ENCODE results near the gene MAGEB16. TPM values are rescaled to one million over a fixed set of nuclear protein-coding genes. Genes with fewer than 3 reads are reported as not detected.

Gene MAGEB16
- not detected for total RNA-seq

DNA sequence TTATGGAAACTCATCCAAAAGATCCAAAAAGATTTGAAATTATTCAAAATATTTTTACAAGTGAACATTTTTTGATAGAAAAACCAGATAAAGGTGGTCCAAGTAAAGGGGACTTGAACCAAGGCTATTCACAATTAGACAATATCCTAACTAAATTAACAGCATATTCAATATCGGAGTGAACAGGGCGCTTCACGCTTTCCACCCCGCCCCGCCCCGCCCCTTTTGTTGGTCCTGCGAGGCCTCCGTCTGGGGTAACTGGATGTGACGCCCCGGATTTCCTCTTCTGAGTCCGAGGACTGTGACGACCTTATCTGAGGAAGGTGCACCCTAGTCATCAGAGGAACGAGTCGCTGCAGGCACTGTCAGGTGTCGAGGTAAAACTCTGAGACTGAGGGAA, at the start of gene MAGEB16:
Gene MAGEB16, plus strand, starts transcription at position 301 of the 400 bp plus-strand sequence. CDS start 3,855 bp downstream, outside the sequence.
- H3K4me3 ChIP-seq: no peak within 1 kb of the TSS
- TF ChIP-seq POLR2AphosphoS5 (IDR thresholded peaks at IDR 0.05) (no peak), POLR2A (IDR thresholded peaks at IDR 0.05) (no peak), EP300 (IDR thresholded peaks at IDR 0.05) (no peak)
- TF ChIP-seq, protein P1, sequence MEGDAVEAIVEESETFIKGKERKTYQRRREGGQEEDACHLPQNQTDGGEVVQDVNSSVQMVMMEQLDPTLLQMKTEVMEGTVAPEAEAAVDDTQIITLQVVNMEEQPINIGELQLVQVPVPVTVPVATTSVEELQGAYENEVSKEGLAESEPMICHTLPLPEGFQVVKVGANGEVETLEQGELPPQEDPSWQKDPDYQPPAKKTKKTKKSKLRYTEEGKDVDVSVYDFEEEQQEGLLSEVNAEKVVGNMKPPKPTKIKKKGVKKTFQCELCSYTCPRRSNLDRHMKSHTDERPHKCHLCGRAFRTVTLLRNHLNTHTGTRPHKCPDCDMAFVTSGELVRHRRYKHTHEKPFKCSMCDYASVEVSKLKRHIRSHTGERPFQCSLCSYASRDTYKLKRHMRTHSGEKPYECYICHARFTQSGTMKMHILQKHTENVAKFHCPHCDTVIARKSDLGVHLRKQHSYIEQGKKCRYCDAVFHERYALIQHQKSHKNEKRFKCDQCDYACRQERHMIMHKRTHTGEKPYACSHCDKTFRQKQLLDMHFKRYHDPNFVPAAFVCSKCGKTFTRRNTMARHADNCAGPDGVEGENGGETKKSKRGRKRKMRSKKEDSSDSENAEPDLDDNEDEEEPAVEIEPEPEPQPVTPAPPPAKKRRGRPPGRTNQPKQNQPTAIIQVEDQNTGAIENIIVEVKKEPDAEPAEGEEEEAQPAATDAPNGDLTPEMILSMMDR (IDR thresholded peaks at IDR 0.05): no peak
- WGBS, 2 donors (ENCODE audit: low coverage in 1 of 2): 100% methylated on average over 6 of the region's 15 CpGs; no CpG with 5 or more reads in 1 of the 2 donors

DNA sequence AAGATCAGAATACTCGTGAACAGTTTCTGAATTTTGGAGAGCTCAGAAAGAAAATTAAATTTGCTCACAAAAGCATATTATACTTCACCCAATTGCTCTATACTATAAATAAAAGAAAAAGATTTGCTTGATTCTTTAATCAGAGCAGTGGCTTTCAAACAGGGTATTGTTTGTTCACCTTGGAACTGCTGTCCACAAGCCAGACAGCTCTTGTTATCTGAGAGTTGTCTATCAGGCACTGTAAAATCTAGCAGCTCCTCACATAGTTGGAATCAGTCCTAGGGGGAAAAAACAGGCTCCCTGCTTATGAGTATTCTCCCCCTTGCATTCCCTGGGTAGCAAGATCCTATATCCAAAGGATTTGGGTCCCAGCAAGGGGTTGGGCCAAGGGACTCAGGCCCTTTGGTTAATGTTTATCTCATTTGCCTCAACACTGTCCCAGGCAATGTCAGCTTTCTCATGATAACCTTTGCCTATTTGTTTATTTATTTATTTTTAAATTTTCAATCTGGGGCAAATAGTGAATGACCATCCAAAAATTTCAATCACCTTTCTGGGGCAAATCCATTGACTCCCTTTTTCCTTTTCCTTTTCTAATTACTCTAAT, 24.1 kb upstream of the MAGEB16 start:
- TF ChIP-seq POLR2AphosphoS5 (IDR thresholded peaks at IDR 0.05) (no peak), POLR2A (IDR thresholded peaks at IDR 0.05) (no peak), EP300 (IDR thresholded peaks at IDR 0.05) (no peak)
- TF ChIP-seq, protein P1 (IDR thresholded peaks at IDR 0.05): no peak
- Histone ChIP-seq H3K27ac (no peak overlapping the region), H3K4me1 (no peaks in the 10 kb centered on the region), H3K27me3 (no peaks in the 10 kb centered on the region), H3K36me3 (no peaks in the 10 kb centered on the region), H3K9me3 (no peaks in the 10 kb centered on the region), H3K4me3 (no peak overlapping the region)
- 33 to 83% methylated on average over 1 of the region's 1 CpG for WGBS, 2 donors (ENCODE audit: low coverage in 1 of 2)
- ATAC-seq: no peak

More for the DNA sequence above, at the start of gene MAGEB16:
- Histone ChIP-seq H3K36me3 (no peaks in the 10 kb centered on the region), H3K9me3 (no peaks in the 10 kb centered on the region), H3K27me3 (no peaks in the 10 kb centered on the region), H3K27ac (no peak within 1 kb of the TSS), H3K4me1 (no peaks in the 10 kb centered on the region)
- no peak for ATAC-seq

DNA sequence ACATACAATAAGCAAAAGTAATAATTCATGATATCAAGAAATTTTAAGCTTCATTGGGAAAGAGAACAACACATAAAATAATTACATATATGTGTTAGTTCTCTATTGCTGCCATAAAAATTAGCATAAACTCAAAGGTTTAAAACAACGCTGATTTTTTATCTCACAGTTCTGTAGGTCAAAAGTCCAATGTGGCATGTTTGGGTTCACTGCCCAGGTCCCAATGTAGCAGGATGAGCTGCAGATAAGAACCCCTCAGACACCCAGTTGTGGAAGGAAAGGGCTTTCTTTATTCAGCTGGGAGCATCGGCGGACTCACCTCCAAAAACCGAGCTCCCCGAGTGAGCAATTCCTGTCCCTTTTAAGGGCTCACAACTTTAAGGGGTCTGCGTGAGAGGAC, 13.1 kb upstream of the MAGEB16 start:
- TF ChIP-seq, protein P1 (IDR thresholded peaks at IDR 0.05): no peak
- TF ChIP-seq POLR2AphosphoS5 (IDR thresholded peaks at IDR 0.05) (no peak), POLR2A (IDR thresholded peaks at IDR 0.05) (no peak), EP300 (IDR thresholded peaks at IDR 0.05) (no peak)
- 80 to 100% methylated on average over 1 to 2 of the region's 6 CpGs for WGBS, 2 donors (ENCODE audit: low coverage in 1 of 2)
- no peaks in the 10 kb centered on the region for H3K4me1 ChIP-seq

DNA sequence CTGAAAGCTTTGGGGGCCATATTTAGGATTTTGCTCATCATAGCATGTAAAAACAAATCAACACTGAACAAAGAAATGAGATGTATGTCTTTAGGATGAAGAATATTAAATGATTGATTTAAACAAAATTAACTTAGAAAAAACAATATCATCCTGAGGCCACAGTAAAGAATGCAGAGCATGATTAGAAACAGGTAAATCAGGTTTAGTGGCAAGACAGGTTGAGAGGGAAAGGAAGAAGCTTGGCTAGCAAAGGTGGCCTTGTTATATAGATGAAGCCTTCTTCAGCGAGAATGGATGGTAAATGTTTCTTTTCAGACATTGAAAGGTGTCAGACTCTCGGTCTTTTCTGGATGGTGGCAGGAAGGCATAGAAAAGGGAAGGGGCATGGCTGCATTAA, 11.9 kb upstream of the MAGEB16 start:
- 56 to 67% methylated on average over 1 of the region's 2 CpGs for WGBS, 2 donors (ENCODE audit: low coverage in 1 of 2)
- no peak overlapping the region for H3K4me3 ChIP-seq
- ATAC-seq: no peak
- H3K27me3 ChIP-seq: no peaks in the 10 kb centered on the region
- H3K4me1 ChIP-seq: no peaks in the 10 kb centered on the region
- no peak overlapping the region for H3K27ac ChIP-seq
- no peaks in the 10 kb centered on the region for H3K36me3 ChIP-seq
- TF ChIP-seq EP300 (IDR thresholded peaks at IDR 0.05): no peak
- TF ChIP-seq POLR2AphosphoS5 (IDR thresholded peaks at IDR 0.05): no peak
- TF ChIP-seq POLR2A (IDR thresholded peaks at IDR 0.05): no peak
- TF ChIP-seq, protein P1 (IDR thresholded peaks at IDR 0.05): no peak
- H3K9me3 ChIP-seq: no peaks in the 10 kb centered on the region

More for the DNA sequence above, 13.1 kb upstream of the MAGEB16 start:
- Histone ChIP-seq H3K9me3 (no peaks in the 10 kb centered on the region), H3K36me3 (no peaks in the 10 kb centered on the region), H3K27me3 (no peaks in the 10 kb centered on the region), H3K4me3 (no peak overlapping the region), H3K27ac (no peak overlapping the region)
- ATAC-seq: no peak

DNA sequence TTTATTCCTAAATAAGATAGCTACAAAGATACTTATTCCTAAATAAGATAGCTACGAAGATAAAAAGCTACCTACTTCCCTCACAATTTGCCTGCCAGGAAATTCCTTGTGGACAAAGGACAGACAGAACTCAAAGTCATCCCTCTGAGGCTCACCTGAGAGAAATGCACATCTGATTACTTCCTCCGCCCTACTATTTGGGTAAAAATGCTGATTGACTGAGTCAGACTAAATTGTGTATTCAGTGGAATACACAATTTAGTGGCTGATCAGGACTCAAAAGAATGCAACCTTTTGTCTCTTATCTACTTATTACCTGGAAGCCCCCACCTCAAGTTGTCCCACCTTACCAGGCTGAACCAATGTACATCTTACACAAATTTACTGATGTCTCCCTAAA, 10.3 kb upstream of the MAGEB16 start:
- Histone ChIP-seq H3K4me3 (no peak overlapping the region), H3K9me3 (no peaks in the 10 kb centered on the region), H3K4me1 (no peaks in the 10 kb centered on the region), H3K27ac (no peak overlapping the region), H3K27me3 (no peaks in the 10 kb centered on the region), H3K36me3 (no peaks in the 10 kb centered on the region)
- TF ChIP-seq, protein P1 (IDR thresholded peaks at IDR 0.05): no peak
- no peak for TF ChIP-seq POLR2AphosphoS5 (IDR thresholded peaks at IDR 0.05)
- 80% methylated on average over 2 of the region's 2 CpGs; no CpG with 5 or more reads in 1 of the 2 donors for WGBS, 2 donors (ENCODE audit: low coverage in 1 of 2)
- no peak for ATAC-seq

Measured in gastroesophageal sphincter (tissue), 4 donors.